ENCODE results near the gene KRT84.

KRT84 gene

GRCh38 chr12:52394836-52395405 is 9.5 kb upstream of the KRT84 start:
- no peak overlapping the region for H3K9ac ChIP-seq (ENCODE audit: low read length)
- H3K4me1 ChIP-seq (ENCODE audit: control insufficient read depth, insufficient read depth, low read length) = peaks cover 6% of the 10 kb centered on the region
- no peak overlapping the region for H3K4me3 ChIP-seq (ENCODE audit: low read length)
- no peaks in the 10 kb centered on the region for H3K27me3 ChIP-seq (ENCODE audit: control insufficient read depth, insufficient read depth, low read length)
- no peaks in the 10 kb centered on the region for H3K9me3 ChIP-seq (ENCODE audit: control insufficient read depth, low read length)
- no peaks in the 10 kb centered on the region for H3K36me3 ChIP-seq (ENCODE audit: control insufficient read depth, insufficient read depth, low read length)

DNA sequence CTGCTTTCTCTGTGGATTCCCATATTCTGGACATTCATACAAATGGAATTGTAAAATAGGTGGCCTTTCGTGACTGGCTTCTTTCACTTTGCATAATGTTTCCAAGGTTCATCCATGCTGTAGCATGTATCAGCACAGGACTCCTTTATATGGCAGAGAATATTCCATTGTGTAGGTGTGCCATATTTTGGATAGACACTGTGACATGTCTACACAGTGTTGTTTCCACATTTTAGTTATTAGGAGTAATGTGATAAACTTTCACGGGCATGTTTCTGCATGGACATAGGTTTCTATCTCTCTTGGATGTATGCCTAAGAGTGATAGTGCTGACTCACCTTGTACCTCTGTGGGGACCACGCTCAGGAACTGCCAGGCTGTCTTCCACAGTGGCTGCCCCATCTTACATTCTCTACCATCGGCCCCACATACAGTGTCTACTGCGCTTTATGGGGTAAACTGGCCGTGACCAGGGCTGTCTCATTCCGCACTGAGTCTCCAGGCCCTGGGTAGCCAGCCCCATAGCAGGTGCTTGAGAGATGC is 7.1 kb upstream of the KRT84 start:
- H3K4me3 ChIP-seq (ENCODE audit: low read length) = no peak overlapping the region
- H3K9ac ChIP-seq (ENCODE audit: low read length) = no peak overlapping the region
- peaks cover 6% of the 10 kb centered on the region for H3K4me1 ChIP-seq (ENCODE audit: control insufficient read depth, insufficient read depth, low read length)
- no peaks in the 10 kb centered on the region for H3K36me3 ChIP-seq (ENCODE audit: control insufficient read depth, insufficient read depth, low read length)
- no peaks in the 10 kb centered on the region for H3K27me3 ChIP-seq (ENCODE audit: control insufficient read depth, insufficient read depth, low read length)
- no peaks in the 10 kb centered on the region for H3K9me3 ChIP-seq (ENCODE audit: control insufficient read depth, low read length)

GRCh38 chr12:52391618-52392002 is 6.2 kb upstream of the KRT84 start:
- Histone ChIP-seq H3K9me3 (ENCODE audit: control insufficient read depth, low read length) (no peaks in the 10 kb centered on the region), H3K36me3 (ENCODE audit: control insufficient read depth, insufficient read depth, low read length) (no peaks in the 10 kb centered on the region), H3K27me3 (ENCODE audit: control insufficient read depth, insufficient read depth, low read length) (no peaks in the 10 kb centered on the region), H3K9ac (ENCODE audit: low read length) (no peak overlapping the region), H3K4me1 (ENCODE audit: control insufficient read depth, insufficient read depth, low read length) (peaks cover 6% of the 10 kb centered on the region), H3K4me3 (ENCODE audit: low read length) (no peak overlapping the region)

GRCh38 chr12:52390739-52391617 is 5.5 kb upstream of the KRT84 start:
- Histone ChIP-seq H3K4me3 (ENCODE audit: low read length) (no peak overlapping the region), H3K9ac (ENCODE audit: low read length) (no peak overlapping the region), H3K4me1 (ENCODE audit: control insufficient read depth, insufficient read depth, low read length) (peaks cover 6% of the 10 kb centered on the region), H3K9me3 (ENCODE audit: control insufficient read depth, low read length) (no peaks in the 10 kb centered on the region), H3K36me3 (ENCODE audit: control insufficient read depth, insufficient read depth, low read length) (no peaks in the 10 kb centered on the region), H3K27me3 (ENCODE audit: control insufficient read depth, insufficient read depth, low read length) (no peaks in the 10 kb centered on the region)

GRCh38 chr12:52389313-52390207 is 4.1 kb upstream of the KRT84 start:
- Histone ChIP-seq H3K4me3 (ENCODE audit: low read length) (no peak overlapping the region), H3K9ac (ENCODE audit: low read length) (no peak overlapping the region), H3K27me3 (ENCODE audit: control insufficient read depth, insufficient read depth, low read length) (no peaks in the 10 kb centered on the region), H3K4me1 (ENCODE audit: control insufficient read depth, insufficient read depth, low read length) (peaks cover 6% of the 10 kb centered on the region), H3K36me3 (ENCODE audit: control insufficient read depth, insufficient read depth, low read length) (no peaks in the 10 kb centered on the region), H3K9me3 (ENCODE audit: control insufficient read depth, low read length) (no peaks in the 10 kb centered on the region)

GRCh38 chr12:52387859-52388258 is 2.4 kb upstream of the KRT84 start:
- Histone ChIP-seq H3K9me3 (ENCODE audit: control insufficient read depth, low read length) (no peaks in the 10 kb centered on the region), H3K36me3 (ENCODE audit: control insufficient read depth, insufficient read depth, low read length) (no peaks in the 10 kb centered on the region), H3K27me3 (ENCODE audit: control insufficient read depth, insufficient read depth, low read length) (no peaks in the 10 kb centered on the region), H3K4me1 (ENCODE audit: control insufficient read depth, insufficient read depth, low read length) (no peaks in the 10 kb centered on the region), H3K9ac (ENCODE audit: low read length) (no peak overlapping the region), H3K4me3 (ENCODE audit: low read length) (no peak overlapping the region)

GRCh38 chr12:52383331-52383730 is 2.1 kb downstream of the KRT84 start:
- Histone ChIP-seq H3K9me3 (ENCODE audit: control insufficient read depth, low read length) (no peaks in the 10 kb centered on the region), H3K4me1 (ENCODE audit: control insufficient read depth, insufficient read depth, low read length) (no peaks in the 10 kb centered on the region), H3K4me3 (ENCODE audit: low read length) (no peak overlapping the region), H3K9ac (ENCODE audit: low read length) (no peak overlapping the region), H3K27me3 (ENCODE audit: control insufficient read depth, insufficient read depth, low read length) (no peaks in the 10 kb centered on the region), H3K36me3 (ENCODE audit: control insufficient read depth, insufficient read depth, low read length) (no peaks in the 10 kb centered on the region)

DNA sequence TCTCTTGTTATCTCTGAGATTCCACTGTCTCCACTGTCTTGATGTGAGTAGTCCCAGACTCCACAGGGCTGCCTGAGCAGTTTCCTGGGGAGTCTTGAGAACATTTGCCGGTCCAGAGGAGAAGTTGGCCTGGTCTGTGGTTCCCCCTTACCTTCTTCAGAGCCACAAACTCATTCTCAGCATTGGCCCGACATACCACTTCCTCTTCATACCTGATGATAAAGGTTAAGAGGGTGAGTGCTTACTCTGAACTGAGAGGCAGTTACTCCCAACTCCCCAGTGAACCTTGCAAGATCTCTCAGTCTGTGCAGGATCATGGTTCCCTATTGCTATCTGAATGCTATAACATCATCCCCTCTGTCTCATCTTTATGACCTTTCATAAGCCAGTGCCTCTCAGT is 2.6 kb downstream of the KRT84 start:
- H3K27me3 ChIP-seq (ENCODE audit: control insufficient read depth, insufficient read depth, low read length) = no peaks in the 10 kb centered on the region
- H3K4me3 ChIP-seq (ENCODE audit: low read length) = no peak overlapping the region
- H3K9me3 ChIP-seq (ENCODE audit: control insufficient read depth, low read length) = no peaks in the 10 kb centered on the region
- H3K36me3 ChIP-seq (ENCODE audit: control insufficient read depth, insufficient read depth, low read length) = no peaks in the 10 kb centered on the region
- H3K9ac ChIP-seq (ENCODE audit: low read length) = no peak overlapping the region
- no peaks in the 10 kb centered on the region for H3K4me1 ChIP-seq (ENCODE audit: control insufficient read depth, insufficient read depth, low read length)

- Histone ChIP-seq H3K4me1 (ENCODE audit: control insufficient read depth, insufficient read depth, low read length) (no peaks in the 10 kb centered on the region), H3K9ac (ENCODE audit: low read length) (no peak overlapping the region), H3K4me3 (ENCODE audit: low read length) (no peak overlapping the region), H3K27me3 (ENCODE audit: control insufficient read depth, insufficient read depth, low read length) (no peaks in the 10 kb centered on the region), H3K36me3 (ENCODE audit: control insufficient read depth, insufficient read depth, low read length) (no peaks in the 10 kb centered on the region), H3K9me3 (ENCODE audit: control insufficient read depth, low read length) (no peaks in the 10 kb centered on the region)
Measured at GRCh38 chr12:52381206-52381605, 4.2 kb downstream of the KRT84 start.

- Histone ChIP-seq H3K27me3 (ENCODE audit: control insufficient read depth, insufficient read depth, low read length) (no peaks in the 10 kb centered on the region), H3K4me1 (ENCODE audit: control insufficient read depth, insufficient read depth, low read length) (no peaks in the 10 kb centered on the region), H3K9ac (ENCODE audit: low read length) (no peak overlapping the region), H3K36me3 (ENCODE audit: control insufficient read depth, insufficient read depth, low read length) (no peaks in the 10 kb centered on the region), H3K4me3 (ENCODE audit: low read length) (no peak overlapping the region), H3K9me3 (ENCODE audit: control insufficient read depth, low read length) (no peaks in the 10 kb centered on the region)
Measured at GRCh38 chr12:52380271-52380694, 5.2 kb downstream of the KRT84 start.

DNA sequence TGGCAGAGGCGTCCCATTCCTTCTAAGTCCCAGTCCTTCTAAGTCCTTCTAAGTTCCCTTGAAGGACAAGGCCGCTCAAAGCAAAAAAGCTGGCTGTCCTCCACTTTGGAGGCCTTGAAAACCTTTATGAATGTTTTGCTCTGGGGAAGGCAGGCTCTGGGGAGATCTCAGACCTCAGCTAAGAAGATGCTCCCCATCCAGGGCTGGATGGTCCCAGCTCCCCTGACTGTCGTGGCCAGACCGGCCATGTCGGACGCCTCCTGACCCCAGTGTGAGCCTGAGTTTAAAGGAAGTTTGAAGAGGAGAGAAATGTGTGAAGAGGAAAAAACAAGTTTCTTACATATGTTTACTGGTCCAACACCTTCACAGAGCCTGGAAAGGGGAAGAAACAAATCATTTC is 5.9 kb downstream of the KRT84 start:
- Histone ChIP-seq H3K4me1 (ENCODE audit: control insufficient read depth, insufficient read depth, low read length) (no peaks in the 10 kb centered on the region), H3K9ac (ENCODE audit: low read length) (no peak overlapping the region), H3K36me3 (ENCODE audit: control insufficient read depth, insufficient read depth, low read length) (no peaks in the 10 kb centered on the region), H3K27me3 (ENCODE audit: control insufficient read depth, insufficient read depth, low read length) (no peaks in the 10 kb centered on the region), H3K9me3 (ENCODE audit: control insufficient read depth, low read length) (no peaks in the 10 kb centered on the region), H3K4me3 (ENCODE audit: low read length) (no peak overlapping the region)

DNA sequence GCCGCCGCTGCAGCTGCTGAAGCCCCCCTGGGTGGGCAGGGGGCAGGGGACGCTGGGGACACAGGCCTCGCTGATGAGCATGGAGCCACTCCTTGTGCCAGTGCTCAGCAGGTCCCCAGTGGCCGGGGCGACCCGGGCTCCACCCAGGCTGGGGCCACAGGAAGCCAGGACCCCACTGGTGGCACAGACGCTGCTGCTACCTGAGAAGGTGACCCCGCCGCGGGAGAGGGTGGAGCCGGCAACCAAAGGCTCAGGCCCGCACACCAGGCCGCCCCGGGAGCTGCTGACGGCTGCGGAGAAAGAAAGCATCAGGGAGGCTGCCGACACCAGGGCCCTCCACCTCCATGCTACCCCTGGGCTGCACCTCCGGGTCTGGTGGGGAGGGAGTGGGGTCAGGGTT is 7.4 kb downstream of the KRT84 start:
- Histone ChIP-seq H3K9me3 (ENCODE audit: control insufficient read depth, low read length) (no peaks in the 10 kb centered on the region), H3K4me1 (ENCODE audit: control insufficient read depth, insufficient read depth, low read length) (no peaks in the 10 kb centered on the region), H3K36me3 (ENCODE audit: control insufficient read depth, insufficient read depth, low read length) (no peaks in the 10 kb centered on the region), H3K9ac (ENCODE audit: low read length) (no peak overlapping the region), H3K27me3 (ENCODE audit: control insufficient read depth, insufficient read depth, low read length) (no peaks in the 10 kb centered on the region), H3K4me3 (ENCODE audit: low read length) (no peak overlapping the region)

Data from mucosa of stomach (tissue), 1 donor.